ENCODE results near the gene UBR2.
A peak's percentile ranks its signal among the peaks of the same experiment; 100 is the strongest.

UBR2 gene

DNA sequence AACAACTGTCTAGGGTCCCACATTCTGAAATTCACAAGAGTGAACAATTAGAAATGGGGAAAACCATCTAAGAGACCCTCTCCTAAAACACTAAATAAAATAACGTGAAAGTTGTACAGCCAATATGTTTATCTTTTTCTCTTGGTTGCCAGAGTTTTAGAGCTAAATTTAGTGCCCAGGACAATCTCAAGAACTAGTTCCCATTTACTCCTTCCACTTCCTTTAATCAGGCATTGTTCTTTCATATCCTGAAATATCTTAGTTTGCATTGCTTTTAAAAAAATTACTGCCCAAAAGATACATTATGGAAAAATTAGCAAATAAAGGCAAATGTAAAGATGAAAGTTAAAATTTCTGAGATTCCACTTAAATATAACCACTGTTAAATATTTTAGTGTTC is 33.1 kb upstream of the UBR2 start:
- TF ChIP-seq, protein P1, sequence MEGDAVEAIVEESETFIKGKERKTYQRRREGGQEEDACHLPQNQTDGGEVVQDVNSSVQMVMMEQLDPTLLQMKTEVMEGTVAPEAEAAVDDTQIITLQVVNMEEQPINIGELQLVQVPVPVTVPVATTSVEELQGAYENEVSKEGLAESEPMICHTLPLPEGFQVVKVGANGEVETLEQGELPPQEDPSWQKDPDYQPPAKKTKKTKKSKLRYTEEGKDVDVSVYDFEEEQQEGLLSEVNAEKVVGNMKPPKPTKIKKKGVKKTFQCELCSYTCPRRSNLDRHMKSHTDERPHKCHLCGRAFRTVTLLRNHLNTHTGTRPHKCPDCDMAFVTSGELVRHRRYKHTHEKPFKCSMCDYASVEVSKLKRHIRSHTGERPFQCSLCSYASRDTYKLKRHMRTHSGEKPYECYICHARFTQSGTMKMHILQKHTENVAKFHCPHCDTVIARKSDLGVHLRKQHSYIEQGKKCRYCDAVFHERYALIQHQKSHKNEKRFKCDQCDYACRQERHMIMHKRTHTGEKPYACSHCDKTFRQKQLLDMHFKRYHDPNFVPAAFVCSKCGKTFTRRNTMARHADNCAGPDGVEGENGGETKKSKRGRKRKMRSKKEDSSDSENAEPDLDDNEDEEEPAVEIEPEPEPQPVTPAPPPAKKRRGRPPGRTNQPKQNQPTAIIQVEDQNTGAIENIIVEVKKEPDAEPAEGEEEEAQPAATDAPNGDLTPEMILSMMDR (IDR thresholded peaks at IDR 0.05) = no peak
- intact Hi-C loops (cut with DNase I; ENCODE audit: low total_unique reads) = loop anchor here (5.0 to 10.0 kb wide), 3 partner anchors 86 to 313 kb away; partner anchors contain the start of gene MRPS10

DNA sequence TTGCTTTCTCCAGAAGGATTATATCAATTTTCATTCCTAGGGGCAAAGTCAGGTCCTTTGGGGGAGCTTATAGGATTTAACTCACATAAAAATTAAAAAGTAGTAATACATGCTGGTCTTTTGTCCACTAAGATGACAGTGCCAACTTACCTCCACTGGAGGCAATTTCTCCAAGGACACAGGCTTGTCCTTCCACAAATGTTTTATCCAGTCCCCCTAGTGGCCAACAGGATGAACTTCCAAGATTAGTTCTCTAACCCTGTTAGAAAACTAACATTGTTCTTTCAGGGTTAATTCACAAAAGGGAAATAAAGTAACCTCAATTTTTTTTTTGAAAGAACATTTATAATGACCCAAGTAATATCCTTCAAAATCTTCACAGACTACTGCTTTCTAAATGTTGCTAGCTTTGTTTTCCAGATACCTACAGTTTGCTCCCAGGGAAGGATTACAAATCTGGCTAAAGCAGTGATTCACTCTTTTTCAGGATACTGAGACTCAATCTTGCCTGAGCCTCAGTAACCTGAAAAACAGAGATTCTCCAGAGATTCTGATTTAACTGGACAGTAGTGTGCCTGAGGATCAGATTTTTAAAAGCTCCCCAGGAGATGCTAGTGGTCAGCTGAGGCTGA is 31.7 kb upstream of the UBR2 start:
- H3K9me3 ChIP-seq = no peaks in the 10 kb centered on the region
- no peak overlapping the region for H3K27ac ChIP-seq
- H3K4me3 ChIP-seq = no peak overlapping the region
- no peaks in the 10 kb centered on the region for H3K4me1 ChIP-seq
- DNase-seq = no peak
- intact Hi-C loops (cut with DNase I; ENCODE audit: low total_unique reads) = loop anchor here (5.0 to 10.0 kb wide), 3 partner anchors 87 to 315 kb away; partner anchors contain the start of gene MRPS10
- peaks cover 0 to 2% of the 10 kb centered on the region in 2 donors for H3K27me3 ChIP-seq
- H3K36me3 ChIP-seq = no peaks in the 10 kb centered on the region
- TF ChIP-seq, protein P1 (IDR thresholded peaks at IDR 0.05) = peak; percentile 78 to 82

More for the DNA sequence above, 33.1 kb upstream of the UBR2 start:
- Histone ChIP-seq H3K27ac (no peak overlapping the region), H3K27me3 (peaks cover 0 to 2% of the 10 kb centered on the region in 2 donors), H3K9me3 (no peaks in the 10 kb centered on the region), H3K36me3 (no peaks in the 10 kb centered on the region), H3K4me3 (no peak overlapping the region), H3K4me1 (no peaks in the 10 kb centered on the region)
- no peak for DNase-seq

DNA sequence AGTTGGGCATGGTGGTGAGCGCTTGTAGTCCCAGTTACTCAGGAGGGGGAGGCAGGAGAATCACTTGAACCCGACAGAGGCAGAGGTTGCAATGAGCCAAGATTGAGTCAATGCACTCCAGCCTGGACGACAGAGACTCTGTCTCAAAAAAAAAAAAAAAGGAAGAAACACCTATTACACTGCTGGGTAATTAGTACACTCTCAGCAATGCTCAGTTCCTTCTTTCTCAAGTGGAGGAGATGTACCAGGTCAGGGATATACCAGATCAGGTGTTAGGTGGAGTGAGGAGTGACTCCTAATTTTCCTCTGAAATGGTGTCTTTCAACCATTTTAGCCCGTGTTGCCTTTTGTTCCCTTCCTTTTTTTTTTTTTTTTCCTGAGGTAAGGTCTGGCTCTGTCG is 30.0 kb upstream of the UBR2 start:
- no peak overlapping the region for H3K27ac ChIP-seq
- intact Hi-C loops (cut with DNase I; ENCODE audit: low total_unique reads) = loop anchor here (5.0 to 10.0 kb wide), 3 partner anchors 89 to 316 kb away; partner anchors contain the start of gene MRPS10
- H3K27me3 ChIP-seq = peaks cover 0 to 2% of the 10 kb centered on the region in 2 donors
- H3K4me1 ChIP-seq = no peaks in the 10 kb centered on the region
- H3K36me3 ChIP-seq = no peaks in the 10 kb centered on the region
- TF ChIP-seq, protein P1 (IDR thresholded peaks at IDR 0.05) = no peak
- H3K4me3 ChIP-seq = no peak overlapping the region
- no peak for DNase-seq
- no peaks in the 10 kb centered on the region for H3K9me3 ChIP-seq

DNA sequence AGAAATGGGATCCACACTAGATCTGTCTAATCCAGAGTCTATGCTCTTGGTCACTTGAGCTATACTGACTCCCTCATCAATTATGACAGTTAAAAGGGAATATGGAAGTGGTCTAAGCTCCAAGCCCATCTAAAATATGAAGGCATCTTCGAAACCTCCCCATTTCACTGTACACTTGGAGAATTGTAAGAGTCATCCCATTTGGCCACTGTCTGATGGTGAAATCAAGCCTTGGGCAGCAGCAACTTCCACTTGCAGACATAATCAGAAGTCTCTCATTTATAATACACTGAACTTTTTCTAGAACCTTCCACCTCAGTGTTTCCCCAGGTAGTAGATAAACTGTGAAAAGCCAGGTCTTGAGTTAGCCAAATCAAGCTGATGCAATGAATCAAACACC is 26.3 kb upstream of the UBR2 start:
- no peak overlapping the region for H3K27ac ChIP-seq
- intact Hi-C loops (cut with DNase I; ENCODE audit: low total_unique reads) = loop anchor here (10.0 kb wide), 1 partner anchor 93 kb away; no protein-coding TSS in a partner anchor
- TF ChIP-seq, protein P1 (IDR thresholded peaks at IDR 0.05) = no peak
- H3K4me3 ChIP-seq = no peak overlapping the region
- no peaks in the 10 kb centered on the region for H3K36me3 ChIP-seq
- DNase-seq = no peak
- peaks cover 0 to 2% of the 10 kb centered on the region in 2 donors for H3K27me3 ChIP-seq
- no peaks in the 10 kb centered on the region for H3K9me3 ChIP-seq
- H3K4me1 ChIP-seq = no peaks in the 10 kb centered on the region

DNA sequence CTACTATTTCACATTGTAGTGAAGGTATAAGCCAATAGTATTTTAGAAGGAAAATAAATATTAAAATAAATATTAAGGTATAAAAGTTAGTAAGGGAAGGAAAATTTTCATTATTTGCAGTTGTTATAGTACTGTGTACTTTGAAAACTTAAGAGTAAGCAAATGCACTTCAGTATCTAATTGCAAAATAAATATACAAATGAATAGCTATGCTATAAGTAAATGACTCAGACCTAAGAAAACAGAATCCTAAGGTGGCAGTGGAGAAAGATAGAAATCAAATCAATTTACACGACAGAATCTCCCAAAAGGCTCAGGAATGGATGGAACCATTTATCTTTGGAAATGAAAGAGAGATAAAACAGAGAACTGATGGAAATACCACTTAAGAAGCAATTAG is 24.7 kb upstream of the UBR2 start:
- intact Hi-C loops (cut with DNase I; ENCODE audit: low total_unique reads) = loop anchor here (10.0 kb wide), 1 partner anchor 94 kb away; no protein-coding TSS in a partner anchor
- no peaks in the 10 kb centered on the region for H3K9me3 ChIP-seq
- H3K4me3 ChIP-seq = no peak overlapping the region
- H3K27ac ChIP-seq = no peak overlapping the region
- H3K27me3 ChIP-seq = peaks cover 0 to 2% of the 10 kb centered on the region in 2 donors
- TF ChIP-seq, protein P1 (IDR thresholded peaks at IDR 0.05) = no peak
- DNase-seq = no peak
- no peaks in the 10 kb centered on the region for H3K36me3 ChIP-seq
- H3K4me1 ChIP-seq = no peaks in the 10 kb centered on the region
